Activated naive CD4-positive, alpha-beta T cell treated with anti-CD3 and anti-CD28 coated beads, Interleukin-2, amount 50 U/mL, for 72 hours (primary cell): ENCODE results near the gene EPAS1. TPM values are rescaled to one million over a fixed set of nuclear protein-coding genes. Genes with fewer than 3 reads are reported as not detected.

ENCODE experiments used
- ATAC-seq, 2 donors: fragments of 150-1000 bp; cut with Tn5 transposase; 2 replicates each; pipeline ENCODE4 v1.10.0; 2021; ENCODE audit warnings: mild to moderate bottlenecking in 2 of 2, moderate library complexity in 2 of 2
- DNase-seq, 2 donors: peaks; one replicate each; pipeline ENCODE4 v3.0.0; 2021 to 2022; ENCODE audit warnings: low spot score in 2 of 2
- H3K27ac Mint-ChIP-seq, 2 donors: one replicate each; pipeline ENCODE4 v1.8.0; 2022; ENCODE audit warnings: mild to moderate bottlenecking in 2 of 2, mixed read lengths in 2 of 2
- H3K36me3 Mint-ChIP-seq, 2 donors: one replicate each; pipeline ENCODE4 v1.8.0; 2022; ENCODE audit warnings: mixed read lengths in 2 of 2
- H3K9me3 Mint-ChIP-seq, 2 donors: one replicate each; pipeline ENCODE4 v1.8.0; 2022; ENCODE audit warnings: mixed read lengths in 2 of 2
- total RNA-seq, 2 donors: library from RNA; stranded (reverse); gene quantifications; one replicate each; pipeline ENCODE4 v1.2.3, GENCODE V29; 2022

Gene EPAS1
- total RNA-seq, 2 donors from 2014 or later: 1.8 to 6.5 TPM

DNA sequence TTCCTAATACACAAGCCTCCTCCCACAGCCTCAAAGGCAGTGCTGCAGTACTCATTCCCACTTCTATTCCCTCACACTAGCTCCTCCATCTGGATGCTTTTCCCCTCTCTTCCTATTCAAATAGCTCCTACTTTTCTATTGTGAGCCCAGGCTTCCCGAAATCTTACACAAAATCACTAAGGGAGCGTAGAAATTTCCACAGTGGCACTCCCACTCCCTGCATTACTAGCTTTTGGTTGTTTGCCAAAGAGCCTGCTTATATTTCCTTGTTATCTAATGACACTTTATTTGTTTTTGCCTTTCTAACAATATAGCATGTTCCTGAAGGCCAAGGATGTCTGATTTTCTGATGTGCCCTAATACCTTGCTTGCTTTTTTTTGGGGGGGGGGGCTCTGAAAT, 10.9 kb downstream of the EPAS1 start:
- peaks cover 0 to 4% of the 10 kb centered on the region in 2 donors for H3K36me3 Mint-ChIP-seq
- no peaks in the 10 kb centered on the region for H3K9me3 Mint-ChIP-seq
- no peak overlapping the region for H3K27ac Mint-ChIP-seq
- ATAC-seq: no peak
- no peak for DNase-seq

DNA sequence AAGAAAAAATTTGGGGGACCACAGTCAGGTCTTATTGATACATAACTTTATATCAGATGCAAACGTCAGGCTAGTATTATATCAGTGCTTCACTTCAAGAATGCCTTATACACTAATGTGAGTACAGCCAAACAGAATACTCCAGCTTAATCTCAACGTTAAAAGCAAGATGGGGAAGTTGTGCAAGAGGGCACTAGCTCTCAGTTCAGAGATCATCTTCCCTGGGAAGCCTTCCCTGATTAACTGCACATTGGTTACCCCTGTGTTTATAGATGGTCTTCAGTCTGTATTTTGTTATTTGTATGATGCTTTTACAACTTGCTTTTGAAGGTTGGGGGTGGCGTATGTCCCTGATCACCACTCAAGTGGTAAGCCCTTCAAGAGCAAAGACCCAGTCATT, 11.4 kb downstream of the EPAS1 start:
- Mint-ChIP-seq H3K9me3 (no peaks in the 10 kb centered on the region), H3K36me3 (peaks cover 0 to 4% of the 10 kb centered on the region in 2 donors), H3K27ac (no peak overlapping the region)
- ATAC-seq: no peak
- no peak for DNase-seq

DNA sequence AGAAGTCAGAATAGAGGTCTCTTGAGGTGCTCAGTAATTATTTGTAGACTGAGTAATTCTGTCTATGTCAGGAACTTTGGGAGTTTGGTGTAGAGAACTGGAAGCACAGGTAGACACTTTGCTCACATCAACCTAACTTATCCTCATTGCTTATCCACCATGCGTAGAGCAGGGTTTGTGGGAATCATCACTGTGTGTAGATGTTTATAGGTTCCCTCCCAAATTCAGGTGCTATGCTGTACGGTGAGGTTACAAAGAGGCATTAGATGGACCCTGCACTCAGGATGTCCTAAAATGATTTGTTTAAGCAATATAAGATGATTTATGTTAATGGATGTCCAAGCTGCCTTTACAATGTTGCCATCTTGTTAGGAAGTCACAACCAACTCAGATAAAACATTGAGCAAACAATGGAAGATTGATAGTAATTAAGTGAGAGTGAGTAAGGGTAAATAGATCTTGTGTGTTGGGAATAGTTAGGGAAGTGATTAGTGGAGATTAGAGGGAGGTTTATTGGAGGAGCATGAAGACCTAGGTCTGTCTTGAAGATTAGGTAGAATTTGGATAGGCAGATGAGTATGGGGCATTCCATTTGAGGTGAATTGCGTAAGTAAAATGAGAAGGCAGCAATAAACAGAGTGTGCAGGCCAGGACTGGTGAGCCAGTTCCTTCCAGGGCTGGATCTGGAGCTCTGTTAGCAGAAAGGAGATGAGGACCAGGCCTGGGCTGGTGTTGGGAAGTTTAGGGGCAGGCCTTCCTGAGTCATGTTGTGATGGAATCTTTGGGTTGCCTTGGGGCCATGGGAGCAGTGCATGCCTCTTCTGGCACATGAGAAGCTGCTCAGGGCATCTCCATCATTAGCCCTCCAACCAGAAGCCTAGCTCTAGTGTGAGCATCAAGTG, 12.1 kb downstream of the EPAS1 start:
- ATAC-seq: no peak
- no peaks in the 10 kb centered on the region for H3K9me3 Mint-ChIP-seq
- no peak for DNase-seq
- peaks cover 0 to 4% of the 10 kb centered on the region in 2 donors for H3K36me3 Mint-ChIP-seq
- H3K27ac Mint-ChIP-seq: no peak overlapping the region

DNA sequence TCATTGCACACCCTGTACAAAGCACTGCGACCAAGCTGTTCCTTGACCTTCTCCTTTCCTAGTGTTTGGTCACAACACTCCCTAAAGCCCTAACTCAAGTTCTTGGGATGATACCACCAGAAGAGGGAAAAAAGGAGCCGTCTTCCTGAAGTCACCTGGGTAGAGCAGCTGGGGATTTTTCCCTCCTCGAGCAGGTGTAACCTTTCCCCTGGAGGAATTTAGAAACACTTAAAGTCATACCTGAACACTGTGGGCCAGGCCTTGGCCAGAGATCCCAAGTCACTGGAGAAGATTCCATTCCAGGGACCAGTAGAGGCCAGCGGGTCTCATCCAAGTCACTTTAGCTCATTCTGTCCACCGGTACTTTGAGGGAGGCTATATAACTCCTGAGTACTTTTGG, 13.2 kb downstream of the EPAS1 start:
- H3K36me3 Mint-ChIP-seq: no peaks in the 10 kb centered on the region
- no peak overlapping the region for H3K27ac Mint-ChIP-seq
- DNase-seq: no peak
- H3K9me3 Mint-ChIP-seq: no peaks in the 10 kb centered on the region
- no peak for ATAC-seq

DNA sequence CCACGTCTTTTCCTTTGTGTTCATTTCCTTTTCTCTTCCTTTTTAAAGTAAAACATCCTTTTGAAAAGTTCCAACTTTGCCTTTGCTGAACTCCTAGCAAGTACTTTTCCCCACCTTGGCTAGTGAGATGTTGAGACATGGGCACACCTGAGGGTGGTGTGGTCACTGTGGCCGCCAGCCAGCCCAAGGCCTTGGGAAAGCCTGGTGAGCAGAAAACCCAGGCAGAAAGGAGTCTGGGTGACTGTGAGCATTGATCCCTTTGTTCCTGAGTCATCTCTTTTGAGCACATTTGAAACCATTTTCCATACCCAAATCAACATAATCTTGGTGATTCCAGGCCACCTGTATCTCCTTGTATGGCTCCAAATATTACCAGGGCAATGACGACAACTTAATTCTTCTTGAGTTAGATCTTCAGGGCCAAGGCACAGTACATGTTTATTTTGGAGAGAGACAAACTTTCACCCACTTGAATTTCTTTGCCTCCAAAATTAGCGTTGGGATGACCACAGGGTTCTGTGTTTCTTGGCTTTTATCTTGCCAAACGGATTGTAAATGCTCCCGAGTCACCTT, 14.5 kb downstream of the EPAS1 start:
- ATAC-seq: no peak
- Mint-ChIP-seq H3K27ac (no peak overlapping the region), H3K9me3 (no peaks in the 10 kb centered on the region)

DNA sequence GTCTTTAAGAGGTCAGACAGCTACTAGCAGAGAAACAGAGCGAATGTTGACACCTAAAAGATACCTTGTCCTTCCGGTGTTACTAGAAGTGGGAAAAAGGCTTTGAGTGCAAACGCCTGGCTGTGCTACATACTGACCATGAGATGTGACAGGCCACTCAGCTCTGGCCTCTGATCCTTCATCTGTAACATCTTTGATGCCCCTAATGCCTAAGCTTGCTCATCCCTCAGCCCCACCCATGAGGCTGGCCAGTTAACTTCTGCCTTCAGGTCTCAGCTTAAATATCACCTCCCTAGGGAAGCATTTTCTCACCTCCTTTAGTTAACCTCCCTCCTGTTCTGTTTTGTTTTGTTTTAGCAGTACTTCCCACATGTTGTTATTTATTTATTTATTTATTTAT, 15.9 kb downstream of the EPAS1 start:
- ATAC-seq (no peak), DNase-seq (no peak)
- H3K27ac Mint-ChIP-seq: no peak overlapping the region
- H3K36me3 Mint-ChIP-seq: no peaks in the 10 kb centered on the region
- no peaks in the 10 kb centered on the region for H3K9me3 Mint-ChIP-seq

More for the DNA sequence above, 14.5 kb downstream of the EPAS1 start:
- H3K36me3 Mint-ChIP-seq: no peaks in the 10 kb centered on the region
- DNase-seq: no peak

DNA sequence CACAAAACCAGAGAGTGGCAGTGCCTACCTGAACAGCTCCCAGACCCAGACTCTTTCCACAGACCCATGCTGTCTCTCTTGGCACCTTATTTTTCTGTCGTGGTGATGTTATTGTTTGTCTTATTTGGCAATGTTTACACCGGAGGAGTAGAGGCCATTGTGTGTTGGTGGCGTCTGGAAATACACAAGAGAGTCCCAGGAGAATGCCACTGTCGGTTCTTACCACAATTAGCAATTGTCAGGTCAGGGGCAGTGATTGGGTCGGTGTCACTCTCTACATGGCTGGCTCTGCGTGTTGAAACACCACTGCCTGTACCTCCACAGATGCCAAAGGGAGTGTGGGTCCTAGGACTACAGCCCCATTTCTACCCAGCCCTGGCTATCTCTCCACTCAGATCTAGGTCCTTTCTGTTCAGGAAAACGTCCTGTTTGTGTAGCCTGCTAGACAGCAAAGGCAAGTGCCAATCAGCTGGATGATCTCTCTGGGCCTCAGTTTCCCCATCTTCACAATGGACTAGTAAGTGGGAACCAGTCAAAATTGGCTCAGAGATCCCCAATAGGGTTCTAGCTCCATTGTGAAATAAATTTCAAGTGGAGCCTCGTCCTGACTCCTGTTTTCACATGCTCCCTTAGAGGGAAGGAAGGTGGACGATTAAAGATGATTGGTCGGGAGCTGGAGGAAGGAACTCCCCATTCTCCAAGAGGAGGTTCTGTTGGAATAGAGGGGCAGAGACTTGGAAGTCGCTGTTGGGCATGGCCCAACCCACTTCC, 17.0 kb downstream of the EPAS1 start:
- Mint-ChIP-seq H3K36me3 (no peaks in the 10 kb centered on the region), H3K27ac (no peak overlapping the region), H3K9me3 (no peaks in the 10 kb centered on the region)
- ATAC-seq: no peak
- no peak for DNase-seq

DNA sequence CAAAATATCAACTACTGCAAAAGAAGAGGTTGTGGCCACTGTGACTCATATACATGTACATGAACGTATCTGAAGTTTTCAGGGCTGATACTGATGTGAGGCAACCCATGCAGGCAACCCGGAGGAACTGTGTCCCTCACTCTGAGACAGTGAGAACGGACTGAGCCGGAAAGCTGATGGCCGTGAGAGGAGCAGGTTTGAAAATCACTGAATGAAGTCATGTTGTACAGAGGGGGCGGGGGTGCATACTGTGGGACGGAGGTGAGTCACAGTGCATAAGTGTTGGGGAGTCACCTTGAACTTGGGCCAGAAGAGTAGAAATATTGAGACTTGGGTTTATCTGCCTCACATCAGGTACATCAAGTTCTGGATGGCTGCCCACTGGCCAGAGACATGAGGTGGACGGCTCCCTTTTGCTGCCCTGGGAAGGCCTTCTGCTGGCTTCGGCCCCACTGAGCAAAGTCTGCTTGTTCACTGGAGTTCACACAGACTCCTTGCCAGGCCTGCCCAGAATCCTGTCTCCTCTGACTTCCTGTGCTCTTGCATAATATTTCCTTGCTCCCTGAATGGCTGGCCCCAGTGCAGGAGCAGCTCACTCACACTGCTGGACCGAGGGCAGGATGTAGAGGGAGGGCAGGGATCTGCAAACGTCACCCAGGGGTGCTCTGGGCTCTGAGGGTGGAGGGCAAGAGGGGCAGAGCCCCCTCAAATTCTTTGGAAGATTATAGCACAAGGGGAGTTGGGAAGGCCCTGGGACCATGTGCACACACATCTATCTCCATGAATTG, 18.1 kb downstream of the EPAS1 start:
- ATAC-seq: peak; percentile 53 to 84
- DNase-seq: no peak
- H3K9me3 Mint-ChIP-seq: no peaks in the 10 kb centered on the region
- H3K36me3 Mint-ChIP-seq: no peaks in the 10 kb centered on the region
- H3K27ac Mint-ChIP-seq: no peak overlapping the region

DNA sequence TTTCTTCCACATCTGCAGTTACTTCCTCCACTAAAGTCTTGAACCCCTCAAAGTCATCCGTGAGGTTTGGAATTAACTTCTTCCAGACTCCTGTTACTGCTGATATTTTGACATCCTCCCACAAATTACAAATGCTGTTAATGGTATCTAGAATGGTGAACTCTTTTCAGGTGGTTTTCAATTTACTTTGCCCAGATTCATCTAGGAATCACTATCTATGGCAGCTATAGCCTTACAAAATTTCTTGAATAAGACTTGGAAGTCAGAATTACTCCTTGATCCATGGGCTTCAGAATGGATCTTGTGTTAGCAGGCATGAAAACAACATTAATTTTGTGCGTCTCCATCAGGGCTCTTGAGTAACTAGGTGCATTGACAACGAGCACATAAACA, 19.9 kb downstream of the EPAS1 start:
- ATAC-seq (no peak), DNase-seq (no peak)
- Mint-ChIP-seq H3K36me3 (no peaks in the 10 kb centered on the region), H3K9me3 (no peaks in the 10 kb centered on the region), H3K27ac (no peak overlapping the region)

DNA sequence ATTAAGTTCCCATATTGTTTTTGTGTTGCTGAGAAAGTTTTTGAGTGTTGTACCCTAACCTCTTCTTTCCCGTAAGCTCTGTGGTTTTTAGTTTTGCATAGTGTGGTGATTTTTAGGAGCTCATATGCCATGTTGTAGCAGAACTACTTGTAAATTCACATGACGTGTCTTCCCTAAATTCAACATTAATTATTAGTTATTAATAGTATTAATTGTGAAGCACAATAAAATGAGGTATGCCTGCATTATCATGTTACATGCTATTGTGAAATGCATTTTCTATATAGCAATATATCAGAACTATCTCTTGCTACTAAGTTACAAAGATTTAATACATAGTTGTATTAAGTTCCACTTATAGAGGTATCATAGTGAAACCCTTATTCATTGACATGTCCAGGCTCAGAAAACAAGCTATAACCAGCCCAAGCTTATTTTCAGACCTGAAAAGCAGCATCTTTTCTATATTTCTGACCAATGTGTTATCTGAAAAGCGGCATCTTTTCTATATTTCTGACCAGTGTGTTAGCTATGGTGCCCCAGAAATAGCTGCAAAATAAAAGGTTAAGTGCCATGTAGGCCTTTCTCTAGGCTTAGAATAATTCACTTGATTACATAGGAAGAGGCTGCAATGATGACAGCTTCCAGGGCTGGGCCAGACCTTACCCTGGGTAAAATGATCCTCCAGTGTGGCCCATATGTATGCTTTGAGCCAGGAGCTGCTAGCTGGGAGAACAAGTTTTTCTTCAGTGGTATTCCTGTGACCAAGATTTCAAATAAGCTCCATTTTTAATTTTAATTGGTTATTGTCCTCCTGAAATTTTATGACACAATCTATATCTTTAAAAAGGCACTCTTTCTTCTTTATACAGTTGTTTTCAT, 21.6 kb downstream of the EPAS1 start:
- ATAC-seq (no peak), DNase-seq (no peak)
- no peaks in the 10 kb centered on the region for H3K9me3 Mint-ChIP-seq
- H3K36me3 Mint-ChIP-seq: no peaks in the 10 kb centered on the region
- H3K27ac Mint-ChIP-seq: no peak overlapping the region

DNA sequence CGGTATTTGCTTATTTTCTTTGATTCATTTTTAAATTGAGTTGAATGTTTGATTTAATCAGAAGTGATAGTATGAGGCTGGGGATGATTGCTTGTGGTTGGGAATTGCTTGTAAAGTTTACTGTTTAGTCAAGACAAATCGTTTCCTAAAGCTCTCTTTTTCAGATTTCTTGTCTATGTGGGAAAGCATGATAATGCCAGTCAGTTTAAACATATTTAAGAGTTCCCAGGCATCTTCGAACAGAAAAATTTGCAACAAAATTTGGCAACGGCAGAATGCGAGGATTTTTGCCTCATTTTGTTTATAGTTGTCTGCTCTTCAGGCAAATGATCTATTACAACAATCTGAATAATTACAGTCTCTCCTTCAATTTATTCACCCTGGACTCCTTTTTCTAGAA, 22.5 kb downstream of the EPAS1 start:
- ATAC-seq (no peak), DNase-seq (no peak)
- Mint-ChIP-seq H3K36me3 (no peaks in the 10 kb centered on the region), H3K9me3 (no peaks in the 10 kb centered on the region), H3K27ac (no peak overlapping the region)

DNA sequence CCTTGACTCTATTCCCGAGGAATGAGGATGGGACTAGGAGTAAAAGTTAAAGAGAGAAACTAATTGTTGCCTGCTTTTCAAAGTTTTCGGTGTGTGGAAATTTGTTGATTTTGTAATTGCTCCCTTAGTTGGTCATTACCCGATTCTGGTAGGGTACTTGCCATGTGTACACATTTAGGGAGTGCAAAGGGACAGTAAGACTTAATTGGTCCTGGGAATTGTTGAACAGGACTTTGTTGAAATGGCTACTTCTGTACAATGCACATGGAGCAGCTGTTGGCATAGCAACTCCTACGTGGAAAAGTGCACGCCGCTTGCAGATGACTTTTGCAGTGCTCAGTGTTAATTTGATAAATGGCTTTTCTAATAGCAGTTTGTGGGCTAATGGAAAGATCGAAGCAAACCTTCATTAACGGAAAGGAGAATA, 22.9 kb downstream of the EPAS1 start:
- Mint-ChIP-seq H3K36me3 (no peaks in the 10 kb centered on the region), H3K9me3 (no peaks in the 10 kb centered on the region), H3K27ac (no peak overlapping the region)
- ATAC-seq (no peak), DNase-seq (no peak)

DNA sequence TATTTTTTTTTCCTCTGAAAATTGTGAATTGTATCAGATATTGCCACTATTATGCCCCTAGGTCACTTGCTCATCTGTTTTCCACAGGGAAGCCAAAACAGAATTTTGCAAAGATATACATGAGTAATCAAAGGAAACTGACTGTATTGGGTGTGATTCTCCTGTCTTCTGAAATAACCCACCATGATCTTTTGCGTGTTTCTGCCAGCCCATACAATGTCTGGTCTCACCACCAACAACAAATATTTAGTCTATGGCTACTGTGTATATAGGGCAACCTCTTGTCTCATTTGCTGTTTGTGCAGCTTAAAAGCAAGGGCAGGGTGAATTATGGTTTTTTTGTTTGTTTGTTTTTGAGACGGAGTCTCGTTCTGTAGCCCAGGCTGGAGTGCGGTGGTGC, 26.5 kb downstream of the EPAS1 start:
- no peaks in the 10 kb centered on the region for H3K36me3 Mint-ChIP-seq
- no peaks in the 10 kb centered on the region for H3K9me3 Mint-ChIP-seq
- DNase-seq: no peak
- H3K27ac Mint-ChIP-seq: no peak overlapping the region
- ATAC-seq: no peak

DNA sequence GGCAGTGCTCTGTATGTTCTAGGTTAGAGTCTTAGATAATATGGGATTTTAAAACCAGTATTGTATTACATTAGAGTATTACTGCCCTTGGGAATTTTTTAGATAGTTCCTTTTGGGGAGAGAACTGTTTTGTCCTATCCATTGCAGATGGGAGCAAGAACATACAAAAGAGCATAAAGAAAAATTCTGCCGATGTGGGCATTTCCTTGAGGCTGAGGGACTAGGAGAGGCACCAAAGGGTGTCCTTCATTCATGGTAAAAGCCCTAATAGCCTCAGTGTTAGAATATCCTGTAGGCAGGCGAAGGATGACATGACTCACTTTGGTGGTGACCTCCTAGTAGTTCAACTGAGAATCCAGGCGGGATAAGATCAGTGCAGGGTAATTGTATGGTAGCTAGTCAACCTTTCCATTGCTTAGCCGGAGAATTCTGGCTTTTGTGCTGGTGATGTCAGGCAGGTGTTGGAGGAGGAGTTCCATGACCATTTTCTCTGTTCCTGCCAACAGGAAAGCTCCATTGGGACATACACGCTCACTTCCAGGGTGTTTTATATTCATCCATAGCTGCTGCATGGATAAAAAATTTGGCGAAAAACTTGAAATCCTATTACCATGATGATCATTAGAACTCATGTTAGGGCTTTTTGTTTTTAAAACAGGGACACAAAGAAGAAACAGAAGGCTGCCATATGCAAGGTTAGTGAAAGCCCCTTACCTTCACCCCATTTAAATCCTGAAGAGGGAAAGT, 28.1 kb downstream of the EPAS1 start:
- Mint-ChIP-seq H3K9me3 (no peaks in the 10 kb centered on the region), H3K36me3 (no peaks in the 10 kb centered on the region), H3K27ac (no peak overlapping the region)
- ATAC-seq (no peak), DNase-seq (no peak)

DNA sequence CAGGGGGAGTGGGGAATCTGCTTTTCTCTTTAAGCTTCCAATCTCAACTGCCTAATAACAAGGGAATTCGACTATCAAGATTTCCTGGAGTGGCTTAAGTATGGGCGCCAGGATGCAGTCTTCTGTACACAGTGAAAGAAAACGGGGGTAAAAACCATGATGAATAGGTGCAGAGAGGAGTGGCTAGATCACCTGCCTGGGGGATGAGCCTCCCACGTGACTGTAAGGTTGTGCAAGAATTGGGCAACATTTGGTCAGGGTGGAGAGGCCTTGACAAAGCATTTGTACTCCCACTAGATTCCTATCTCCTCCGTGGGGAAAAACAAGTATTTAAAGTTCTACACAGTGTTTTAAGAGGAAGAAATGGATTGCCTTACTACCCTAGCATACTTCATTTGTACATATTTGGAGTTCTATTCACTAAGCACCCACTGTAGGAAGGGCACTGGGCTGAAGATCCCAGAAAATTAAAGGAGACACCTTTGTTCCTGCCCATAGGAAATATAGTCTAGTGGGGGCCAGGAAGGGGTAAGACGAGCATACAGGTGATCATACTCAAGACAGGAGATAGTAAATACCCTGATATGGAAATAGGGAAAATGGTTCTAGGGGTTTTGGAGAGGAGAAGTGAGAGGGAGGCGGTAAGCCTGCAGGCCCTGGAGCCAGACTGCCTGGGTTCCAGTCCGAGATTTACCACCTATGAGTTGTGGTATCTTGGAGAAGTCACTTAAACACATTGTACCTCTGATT, 29.2 kb downstream of the EPAS1 start:
- no peak overlapping the region for H3K27ac Mint-ChIP-seq
- no peaks in the 10 kb centered on the region for H3K9me3 Mint-ChIP-seq
- H3K36me3 Mint-ChIP-seq: no peaks in the 10 kb centered on the region
- DNase-seq: no peak
- ATAC-seq: no peak
